ENCODE data around the gene SLC25A38.

DNA sequence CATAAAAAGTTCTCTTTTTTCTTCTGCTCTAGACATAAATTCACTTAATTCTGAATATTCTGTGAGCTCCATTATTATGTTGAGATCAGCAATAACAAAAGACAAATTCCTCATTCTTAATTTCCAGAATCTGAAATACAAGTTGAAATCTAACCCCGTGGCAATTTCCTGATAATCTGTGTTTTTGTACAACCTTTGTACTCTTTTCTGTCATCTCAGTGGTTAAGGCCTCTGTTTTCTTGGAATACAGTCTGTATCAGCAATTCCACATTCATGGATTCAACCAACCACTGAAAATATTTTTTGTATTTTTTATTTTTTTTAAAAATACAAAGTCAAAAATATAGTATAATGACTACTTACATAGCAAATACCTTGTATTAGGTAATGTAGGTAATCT lies 45.0 kb upstream of the SLC25A38 start:
- TF ChIP-seq EZH2phosphoT487 (IDR thresholded peaks at IDR 0.05; ENCODE audit: borderline replicate concordance, low read length) (no peak), EZH2 (IDR thresholded peaks at IDR 0.05; ENCODE audit: low read length, unreplicated experiment) (no peak)
- TF ChIP-seq, protein P1, sequence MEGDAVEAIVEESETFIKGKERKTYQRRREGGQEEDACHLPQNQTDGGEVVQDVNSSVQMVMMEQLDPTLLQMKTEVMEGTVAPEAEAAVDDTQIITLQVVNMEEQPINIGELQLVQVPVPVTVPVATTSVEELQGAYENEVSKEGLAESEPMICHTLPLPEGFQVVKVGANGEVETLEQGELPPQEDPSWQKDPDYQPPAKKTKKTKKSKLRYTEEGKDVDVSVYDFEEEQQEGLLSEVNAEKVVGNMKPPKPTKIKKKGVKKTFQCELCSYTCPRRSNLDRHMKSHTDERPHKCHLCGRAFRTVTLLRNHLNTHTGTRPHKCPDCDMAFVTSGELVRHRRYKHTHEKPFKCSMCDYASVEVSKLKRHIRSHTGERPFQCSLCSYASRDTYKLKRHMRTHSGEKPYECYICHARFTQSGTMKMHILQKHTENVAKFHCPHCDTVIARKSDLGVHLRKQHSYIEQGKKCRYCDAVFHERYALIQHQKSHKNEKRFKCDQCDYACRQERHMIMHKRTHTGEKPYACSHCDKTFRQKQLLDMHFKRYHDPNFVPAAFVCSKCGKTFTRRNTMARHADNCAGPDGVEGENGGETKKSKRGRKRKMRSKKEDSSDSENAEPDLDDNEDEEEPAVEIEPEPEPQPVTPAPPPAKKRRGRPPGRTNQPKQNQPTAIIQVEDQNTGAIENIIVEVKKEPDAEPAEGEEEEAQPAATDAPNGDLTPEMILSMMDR (conservative IDR thresholded peaks at IDR 0.05; ENCODE audit: low read depth, low read length): no peak

Measured in PC-3 (cell line).